ENCODE results near the gene GAS7.

GAS7 gene

DNA sequence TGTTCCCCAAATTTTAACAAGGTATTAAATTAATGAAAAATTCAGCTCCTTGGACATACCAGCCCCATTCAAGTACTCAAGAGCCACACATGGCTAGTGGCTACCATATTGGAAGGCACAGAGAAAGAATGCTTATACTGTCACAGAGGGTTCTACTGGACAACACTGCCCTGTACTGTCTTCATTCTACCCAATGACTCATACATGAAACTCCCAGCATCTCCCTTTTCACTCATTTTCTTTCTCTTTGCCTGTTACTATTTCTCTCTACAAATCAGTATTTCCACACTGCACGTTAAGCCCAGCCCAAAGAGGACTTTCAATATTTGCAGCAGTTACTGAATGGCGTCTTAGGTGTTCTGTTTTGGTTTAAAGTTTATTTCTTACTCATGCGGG is 221.2 kb downstream of the GAS7 start:
- Histone ChIP-seq H3K4me3 (ENCODE audit: low read length) (no peak overlapping the region), H3K9me3 (ENCODE audit: control insufficient read depth, low read length) (no peaks in the 10 kb centered on the region), H3K4me1 (ENCODE audit: control insufficient read depth, insufficient read depth, low read length) (peaks cover 16% of the 10 kb centered on the region), H3K9ac (ENCODE audit: low read length) (no peak overlapping the region), H3K36me3 (ENCODE audit: control insufficient read depth, insufficient read depth, low read length, severe bottlenecking) (peaks cover 5% of the 10 kb centered on the region), H3K27me3 (replicated peaks; ENCODE audit: control insufficient read depth, insufficient read depth, low read length) (no peaks in the 10 kb centered on the region)
- DNase-seq (ENCODE audit: low read depth): peak; percentile 23

- Histone ChIP-seq H3K36me3 (ENCODE audit: control insufficient read depth, insufficient read depth, low read length, severe bottlenecking) (peaks cover 5% of the 10 kb centered on the region), H3K27me3 (replicated peaks; ENCODE audit: control insufficient read depth, insufficient read depth, low read length) (no peaks in the 10 kb centered on the region), H3K4me1 (ENCODE audit: control insufficient read depth, insufficient read depth, low read length) (peaks cover 23% of the 10 kb centered on the region), H3K9me3 (ENCODE audit: control insufficient read depth, low read length) (no peaks in the 10 kb centered on the region), H3K4me3 (ENCODE audit: low read length) (no peak overlapping the region), H3K9ac (ENCODE audit: low read length) (no peak overlapping the region)
- DNase-seq (ENCODE audit: low read depth): peak; percentile 20
Observed at GRCh38 chr17:9976283-9977179, 221.9 kb downstream of the GAS7 start.

- DNase-seq (ENCODE audit: low read depth): no peak
- Histone ChIP-seq H3K36me3 (ENCODE audit: control insufficient read depth, insufficient read depth, low read length, severe bottlenecking) (no peaks in the 10 kb centered on the region), H3K4me1 (ENCODE audit: control insufficient read depth, insufficient read depth, low read length) (peaks cover 24% of the 10 kb centered on the region), H3K9ac (ENCODE audit: low read length) (no peak overlapping the region), H3K4me3 (ENCODE audit: low read length) (no peak overlapping the region), H3K9me3 (ENCODE audit: control insufficient read depth, low read length) (no peaks in the 10 kb centered on the region), H3K27me3 (replicated peaks; ENCODE audit: control insufficient read depth, insufficient read depth, low read length) (no peaks in the 10 kb centered on the region)
Observed at GRCh38 chr17:9974448-9975381, 223.7 kb downstream of the GAS7 start.

- no peak for DNase-seq (ENCODE audit: low read depth)
- H3K27me3 ChIP-seq (replicated peaks; ENCODE audit: control insufficient read depth, insufficient read depth, low read length): no peaks in the 10 kb centered on the region
- peaks cover 24% of the 10 kb centered on the region for H3K4me1 ChIP-seq (ENCODE audit: control insufficient read depth, insufficient read depth, low read length)
- peak overlapping the region; percentile 10 for H3K9ac ChIP-seq (ENCODE audit: low read length)
- peak overlapping the region; percentile 26 for H3K4me3 ChIP-seq (ENCODE audit: low read length)
- no peaks in the 10 kb centered on the region for H3K36me3 ChIP-seq (ENCODE audit: control insufficient read depth, insufficient read depth, low read length, severe bottlenecking)
- no peaks in the 10 kb centered on the region for H3K9me3 ChIP-seq (ENCODE audit: control insufficient read depth, low read length)
Observed at GRCh38 chr17:9973669-9974447, 224.5 kb downstream of the GAS7 start.

DNA sequence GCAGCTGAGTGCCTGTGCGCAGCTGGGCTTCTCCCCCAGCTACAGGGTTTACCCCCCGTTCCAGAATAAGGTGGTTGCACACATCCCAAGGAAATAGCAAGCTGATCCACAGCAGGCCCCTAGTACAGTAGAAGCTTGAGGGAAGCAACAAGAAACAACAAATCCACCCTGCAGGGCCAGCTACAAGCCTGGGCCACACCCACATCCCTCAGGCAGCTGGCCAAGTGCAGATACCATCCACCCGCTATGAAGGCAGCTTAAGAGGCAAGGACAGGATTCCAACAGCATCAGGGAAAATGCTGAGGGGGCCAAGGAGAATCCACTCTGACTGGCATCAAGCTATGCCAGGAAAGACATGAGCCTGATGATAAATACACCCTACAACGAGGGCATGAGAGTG is 226.4 kb downstream of the GAS7 start:
- Histone ChIP-seq H3K4me1 (ENCODE audit: control insufficient read depth, insufficient read depth, low read length) (peaks cover 20% of the 10 kb centered on the region), H3K9me3 (ENCODE audit: control insufficient read depth, low read length) (no peaks in the 10 kb centered on the region), H3K36me3 (ENCODE audit: control insufficient read depth, insufficient read depth, low read length, severe bottlenecking) (no peaks in the 10 kb centered on the region), H3K4me3 (ENCODE audit: low read length) (no peak overlapping the region), H3K27me3 (replicated peaks; ENCODE audit: control insufficient read depth, insufficient read depth, low read length) (no peaks in the 10 kb centered on the region), H3K9ac (ENCODE audit: low read length) (no peak overlapping the region)
- peak; percentile 90 for DNase-seq (ENCODE audit: low read depth)

DNA sequence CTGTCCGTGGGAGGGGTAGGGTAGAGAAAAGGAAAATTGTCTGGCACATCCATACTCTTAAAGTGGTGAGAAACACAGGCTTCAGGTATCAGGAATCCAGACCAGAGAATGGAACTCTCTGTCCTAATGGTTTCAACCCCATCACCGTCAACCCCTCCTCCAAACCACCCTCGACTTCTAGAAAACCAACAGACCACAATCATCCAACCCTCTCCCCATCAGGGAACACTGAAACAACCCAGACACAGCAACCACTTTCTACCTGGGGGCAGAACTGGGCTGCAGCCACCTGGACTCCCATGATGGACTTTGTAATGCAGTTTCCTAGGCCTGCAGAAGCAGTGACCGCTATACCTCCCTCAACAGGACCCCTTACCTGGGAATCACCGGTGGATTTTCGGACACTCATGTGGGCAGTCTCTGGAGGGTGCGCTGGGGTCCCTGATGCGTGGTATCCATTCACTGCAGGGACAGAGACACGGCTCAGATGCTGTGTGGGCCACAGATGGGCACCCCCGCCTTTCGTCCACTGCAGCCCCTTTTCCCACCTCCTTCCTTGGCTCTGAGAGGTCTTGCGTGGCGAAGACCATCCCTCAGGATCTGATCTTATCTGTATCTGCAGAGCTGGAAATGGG is 229.0 kb downstream of the GAS7 start:
- no peaks in the 10 kb centered on the region for H3K36me3 ChIP-seq (ENCODE audit: control insufficient read depth, insufficient read depth, low read length, severe bottlenecking)
- H3K27me3 ChIP-seq (replicated peaks; ENCODE audit: control insufficient read depth, insufficient read depth, low read length): no peaks in the 10 kb centered on the region
- H3K4me3 ChIP-seq (ENCODE audit: low read length): no peak overlapping the region
- H3K9me3 ChIP-seq (ENCODE audit: control insufficient read depth, low read length): no peaks in the 10 kb centered on the region
- no peak overlapping the region for H3K9ac ChIP-seq (ENCODE audit: low read length)
- DNase-seq (ENCODE audit: low read depth): no peak
- peaks cover 18% of the 10 kb centered on the region for H3K4me1 ChIP-seq (ENCODE audit: control insufficient read depth, insufficient read depth, low read length)

DNA sequence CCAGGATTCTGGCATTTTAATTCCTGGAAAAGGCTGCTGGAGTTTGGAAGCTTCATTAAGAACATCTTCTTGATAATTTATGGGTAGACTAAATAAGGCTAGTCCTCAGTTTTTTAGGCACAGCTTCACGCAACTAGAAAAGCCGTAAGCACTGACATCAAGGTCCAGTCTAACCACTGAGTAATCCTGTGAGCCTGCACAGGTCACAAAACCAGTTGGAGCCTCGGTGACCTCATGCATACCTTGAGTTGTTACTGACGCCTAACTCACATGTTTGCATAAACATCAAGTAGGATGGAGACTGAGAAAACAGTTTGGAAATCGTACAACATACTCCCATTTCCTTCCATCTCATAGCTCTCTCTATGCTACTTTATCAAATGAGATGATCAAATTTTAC is 229.5 kb downstream of the GAS7 start:
- Histone ChIP-seq H3K36me3 (ENCODE audit: control insufficient read depth, insufficient read depth, low read length, severe bottlenecking) (no peaks in the 10 kb centered on the region), H3K4me3 (ENCODE audit: low read length) (no peak overlapping the region), H3K9ac (ENCODE audit: low read length) (no peak overlapping the region), H3K27me3 (replicated peaks; ENCODE audit: control insufficient read depth, insufficient read depth, low read length) (no peaks in the 10 kb centered on the region), H3K9me3 (ENCODE audit: control insufficient read depth, low read length) (no peaks in the 10 kb centered on the region), H3K4me1 (ENCODE audit: control insufficient read depth, insufficient read depth, low read length) (peaks cover 14% of the 10 kb centered on the region)
- DNase-seq (ENCODE audit: low read depth): no peak

DNA sequence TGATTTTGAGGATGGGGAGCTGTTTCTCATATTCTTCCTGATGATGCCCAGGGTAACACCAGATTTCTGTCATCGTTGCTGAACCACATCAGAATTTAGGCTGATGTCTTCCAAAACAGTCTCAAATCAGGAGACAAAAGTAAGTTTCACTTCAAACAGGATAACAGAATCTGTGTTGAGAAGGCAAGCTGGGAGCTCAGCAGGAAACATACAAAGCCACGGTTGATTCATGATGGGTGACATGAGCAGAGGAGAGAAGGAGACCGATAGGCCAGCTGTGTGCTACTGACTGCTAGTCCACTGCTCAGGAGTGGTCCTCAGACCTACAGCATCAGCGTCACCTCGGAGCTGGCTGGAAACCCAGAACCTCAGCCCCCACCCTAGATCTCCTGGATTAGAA is 230.4 kb downstream of the GAS7 start:
- no peak overlapping the region for H3K4me3 ChIP-seq (ENCODE audit: low read length)
- no peaks in the 10 kb centered on the region for H3K9me3 ChIP-seq (ENCODE audit: control insufficient read depth, low read length)
- DNase-seq (ENCODE audit: low read depth): no peak
- H3K4me1 ChIP-seq (ENCODE audit: control insufficient read depth, insufficient read depth, low read length): peaks cover 10% of the 10 kb centered on the region
- H3K9ac ChIP-seq (ENCODE audit: low read length): no peak overlapping the region
- no peaks in the 10 kb centered on the region for H3K27me3 ChIP-seq (replicated peaks; ENCODE audit: control insufficient read depth, insufficient read depth, low read length)
- no peaks in the 10 kb centered on the region for H3K36me3 ChIP-seq (ENCODE audit: control insufficient read depth, insufficient read depth, low read length, severe bottlenecking)

GRCh38 chr17:9959377-9959981 is 238.9 kb downstream of the GAS7 start:
- Histone ChIP-seq H3K9me3 (ENCODE audit: control insufficient read depth, low read length) (no peaks in the 10 kb centered on the region), H3K36me3 (ENCODE audit: control insufficient read depth, insufficient read depth, low read length, severe bottlenecking) (no peaks in the 10 kb centered on the region), H3K9ac (ENCODE audit: low read length) (no peak overlapping the region), H3K4me1 (ENCODE audit: control insufficient read depth, insufficient read depth, low read length) (peaks cover 4% of the 10 kb centered on the region), H3K4me3 (ENCODE audit: low read length) (peak overlapping the region; percentile 46), H3K27me3 (replicated peaks; ENCODE audit: control insufficient read depth, insufficient read depth, low read length) (no peaks in the 10 kb centered on the region)
- peak; percentile 55 for DNase-seq (ENCODE audit: low read depth)

DNA sequence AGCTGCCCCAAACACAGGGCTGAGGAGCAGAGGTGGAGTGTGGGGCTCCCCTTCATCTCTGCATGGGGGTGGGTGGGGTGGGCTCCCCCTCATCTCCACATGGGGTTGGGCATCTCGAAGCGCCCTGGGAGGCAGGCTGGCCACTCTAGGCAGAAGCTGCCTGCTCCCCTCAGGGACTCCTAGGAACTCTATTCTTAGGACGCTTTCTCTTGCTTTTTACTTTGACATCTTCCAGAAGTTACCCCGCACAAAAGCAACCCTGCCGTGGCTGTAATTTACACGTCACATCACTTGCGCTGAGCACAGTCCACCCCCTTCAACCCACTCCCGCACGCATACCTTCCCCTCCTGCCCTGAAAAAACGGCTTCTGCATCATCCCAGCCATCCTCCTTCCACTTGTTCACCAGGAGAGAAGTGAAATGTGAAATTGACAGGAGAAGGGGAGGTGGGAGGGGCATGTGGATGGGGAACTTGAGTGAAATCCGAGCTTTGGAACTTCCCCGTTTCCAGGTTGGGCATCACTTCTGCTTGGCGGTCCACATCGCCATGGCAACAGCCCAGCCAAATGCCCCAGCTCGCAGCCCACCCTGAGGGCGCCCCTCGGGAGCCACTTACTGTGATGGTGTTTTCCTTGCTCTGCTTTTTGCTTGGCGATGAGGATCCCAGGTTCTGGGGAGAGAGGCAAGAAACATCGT is 239.7 kb downstream of the GAS7 start:
- H3K4me3 ChIP-seq (ENCODE audit: low read length): no peak overlapping the region

More for the DNA sequence above, 239.7 kb downstream of the GAS7 start:
- Histone ChIP-seq H3K36me3 (ENCODE audit: control insufficient read depth, insufficient read depth, low read length, severe bottlenecking) (no peaks in the 10 kb centered on the region), H3K27me3 (replicated peaks; ENCODE audit: control insufficient read depth, insufficient read depth, low read length) (no peaks in the 10 kb centered on the region), H3K9ac (ENCODE audit: low read length) (no peak overlapping the region), H3K4me1 (ENCODE audit: control insufficient read depth, insufficient read depth, low read length) (peaks cover 4% of the 10 kb centered on the region), H3K9me3 (ENCODE audit: control insufficient read depth, low read length) (no peaks in the 10 kb centered on the region)
- no peak for DNase-seq (ENCODE audit: low read depth)

Measured in adipocyte (in vitro differentiated cells).